Body of pancreas (tissue), 4 donors: ENCODE data around the gene GAPVD1. TPM values are rescaled to one million over a fixed set of nuclear protein-coding genes. Genes with fewer than 3 reads are reported as not detected.
"Not testable (repeated sequence)": the region's sequence is repeated elsewhere in the genome, so short reads cannot be mapped to it uniquely, and the experiment has no call there.

Experiments
- ATAC-seq: fragments of 150-250 bp; one replicate; pipeline ENCODE4 v1.9.1; 2016
- DNase-seq, 4 donors: peaks; one replicate each; pipeline ENCODE4 v3.0.0-alpha.2; 2019
- H3K27ac ChIP-seq, 4 donors: fragments of 200-600 bp; sonication (generic); 1 replicate in 3 of 4; 2 replicates in 1 of 4; pipeline versions ENCODE4 v1.5.1 to v1.6.1; 2016 to 2019; ENCODE audit warnings: mild to moderate bottlenecking in 1 of 4, mixed read lengths in 1 of 4, moderate library complexity in 1 of 4
- H3K27me3 ChIP-seq, 2 donors: fragments of 200-600 bp; sonication (generic); one replicate each; pipeline ENCODE4 v1.6.0; 2016; ENCODE audit warnings: mild to moderate bottlenecking in 1 of 2
- H3K36me3 ChIP-seq, 2 donors: fragments of 200-600 bp; sonication (generic); replicated peaks in 1 of 2; 2 replicates each; pipeline ENCODE4 v1.5.1; 2016; ENCODE audit warnings: low read depth in 2 of 2; ENCODE audit not compliant: insufficient read depth in 1 of 2
- H3K4me1 ChIP-seq: fragments of 200-600 bp; sonication (generic); one replicate; pipeline ENCODE4 v1.6.0; 2016
- H3K4me3 ChIP-seq, 2 donors: fragments of 200-600 bp; sonication (generic); 1 replicate in 1 of 2; 2 replicates in 1 of 2; pipeline ENCODE4 v1.5.1; 2016 to 2019
- H3K9me3 ChIP-seq, 3 donors: fragments of 200-600 bp; sonication (generic); 1 replicate in 2 of 3; 2 replicates in 1 of 3; pipeline ENCODE4 v1.5.1; 2016
- CTCF ChIP-seq, 7 experiments: fragments of 450-650 bp in 4 of 7; fragments of 200-600 bp in 3 of 7; sonication (generic) in 3 of 7; IDR thresholded peaks; one replicate each; pipeline ENCODE4 v1.5.1; 2016 to 2019; ENCODE audit warnings: antibody characterized with exemption in 7 of 7
- POLR2A ChIP-seq, 3 donors: fragments of 450-650 bp; IDR thresholded peaks; one replicate each; pipeline ENCODE4 v1.6.1; 2016; ENCODE audit warnings: antibody characterized with exemption in 3 of 3, mild to moderate bottlenecking in 2 of 3
- WGBS, 2 donors: methylation state at CpG; one replicate each; pipeline ENCODE4 v1.1.5; 2017; 5-methylcytosine and 5-hydroxymethylcytosine counted together
- intact Hi-C: fragments of 100-400 bp; cut with DNase I; formaldehyde crosslinking; loops from one replicate; pipeline ENCODE4 v1.15.1; 2023
- total RNA-seq, 2 donors: library from RNA; depleted of rRNA; stranded (reverse); fragments of >200 nt; gene quantifications; one replicate each; pipeline ENCODE4 v1.1.0, GENCODE V29; 2016

Gene GAPVD1
- total RNA-seq, 2 donors from 2014 or later = 25.7 to 48.8 TPM

GRCh38 chr9:125399666-125400065 lies 138.0 kb downstream of the GAPVD1 start:
- Histone ChIP-seq H3K27me3 (no peaks in the 10 kb centered on the region), H3K4me1 (no peaks in the 10 kb centered on the region), H3K9me3 (no peaks in the 10 kb centered on the region), H3K4me3 (no peak overlapping the region), H3K27ac (no peak overlapping the region), H3K36me3 (no peaks in the 10 kb centered on the region)
- no peak for TF ChIP-seq CTCF (IDR thresholded peaks at IDR 0.05)
- no peak for TF ChIP-seq POLR2A (IDR thresholded peaks at IDR 0.05)
- ATAC-seq (no peak), DNase-seq (no peak)
- intact Hi-C loops = loop anchor here (10.0 kb wide), 1 partner anchor 995 kb away; no protein-coding TSS in a partner anchor
- 88 to 90% methylated on average over 2 to 16 of the region's 20 CpGs for WGBS, 2 donors

GRCh38 chr9:125400232-125400631 lies 138.6 kb downstream of the GAPVD1 start:
- not testable (repeated sequence) for H3K9me3 ChIP-seq, H3K27ac ChIP-seq, H3K27me3 ChIP-seq, H3K4me1 ChIP-seq, H3K4me3 ChIP-seq, DNase-seq, H3K36me3 ChIP-seq, ATAC-seq
- WGBS, 2 donors = 89 to 92% methylated on average over 8 of the region's 8 CpGs
- intact Hi-C loops = loop anchor here (10.0 kb wide), 1 partner anchor 995 kb away; no protein-coding TSS in a partner anchor

GRCh38 chr9:125400725-125401716 lies 139.4 kb downstream of the GAPVD1 start:
- WGBS, 2 donors = 74 to 76% methylated on average over 12 of the region's 12 CpGs
- no peak for TF ChIP-seq CTCF (IDR thresholded peaks at IDR 0.05)
- TF ChIP-seq POLR2A (IDR thresholded peaks at IDR 0.05) = no peak
- Histone ChIP-seq H3K4me3 (no peak overlapping the region), H3K27ac (no peak overlapping the region), H3K36me3 (no peaks in the 10 kb centered on the region), H3K9me3 (no peaks in the 10 kb centered on the region), H3K4me1 (no peaks in the 10 kb centered on the region), H3K27me3 (no peaks in the 10 kb centered on the region)
- intact Hi-C loops = loop anchor here (10.0 kb wide), 1 partner anchor 994 kb away; no protein-coding TSS in a partner anchor
- ATAC-seq (no peak), DNase-seq (no peak)

GRCh38 chr9:125404733-125405132 lies 143.1 kb downstream of the GAPVD1 start:
- no peak for ATAC-seq
- Histone ChIP-seq H3K27me3 (peaks cover 0 to 8% of the 10 kb centered on the region in 2 donors), H3K4me3 (no peak overlapping the region), H3K4me1 (peaks cover 11% of the 10 kb centered on the region), H3K36me3 (no peaks in the 10 kb centered on the region), H3K9me3 (no peaks in the 10 kb centered on the region), H3K27ac (no peak overlapping the region)
- WGBS, 2 donors = 84 to 88% methylated on average over 6 to 7 of the region's 7 CpGs
- no peak for TF ChIP-seq POLR2A (IDR thresholded peaks at IDR 0.05)
- TF ChIP-seq CTCF (IDR thresholded peaks at IDR 0.05) = no peak
- intact Hi-C loops = loop anchor here (5.0 to 10.0 kb wide), 2 partner anchors 823 to 990 kb away; no protein-coding TSS in a partner anchor
- DNase-seq = no peak
